ENCODE data around the gene FFAR2.
"Not testable (repeated sequence)": the region's sequence is repeated elsewhere in the genome, so short reads cannot be mapped to it uniquely, and the experiment has no call there.

Gene FFAR2

DNA sequence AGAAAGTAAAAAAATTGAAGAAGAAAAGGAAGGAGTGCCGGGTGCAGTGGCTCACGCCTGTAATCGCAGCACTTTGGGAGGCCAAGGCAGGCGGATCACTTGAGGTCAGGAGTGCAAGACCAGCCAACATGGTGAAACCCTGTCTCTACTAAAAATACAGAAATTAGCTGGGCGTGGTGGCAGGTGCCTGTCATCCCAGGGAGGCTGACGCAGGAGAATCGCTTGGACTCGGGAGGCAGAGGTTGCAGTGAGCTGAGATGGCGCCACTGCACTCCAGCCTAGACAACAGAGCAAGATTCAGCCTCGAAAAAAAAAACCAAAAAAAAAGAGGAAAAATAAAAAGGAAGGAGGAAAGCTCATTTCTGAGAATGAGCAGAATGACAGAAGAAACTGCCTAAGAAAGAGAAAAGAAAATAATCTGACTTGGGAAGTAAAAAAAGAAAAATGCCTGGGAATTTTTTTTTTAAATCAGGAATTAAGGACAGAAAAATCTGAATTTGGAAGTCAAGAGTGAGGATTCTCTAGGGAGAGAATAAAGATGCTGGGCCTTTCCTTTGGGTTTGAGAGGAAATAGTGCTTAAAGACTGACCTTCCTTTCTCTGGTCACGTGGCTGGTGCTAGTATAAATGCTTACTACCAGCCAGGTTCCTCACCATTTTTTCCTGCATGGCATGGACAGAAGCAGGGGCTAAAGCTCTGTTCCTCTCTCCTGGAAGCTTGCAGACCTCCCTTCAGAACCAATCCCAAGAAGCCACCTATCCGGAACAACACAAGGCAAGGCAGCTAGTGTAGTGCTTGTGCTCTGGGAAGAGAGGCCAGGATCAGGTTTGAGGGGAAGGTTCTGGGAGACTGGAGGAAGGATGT, at the start of gene FFAR2:
TSS of gene FFAR2 (plus strand) at position 652 of the 864 bp plus-strand sequence. CDS start 1,458 bp downstream, outside the sequence.
- H3K4me3 ChIP-seq (replicated peaks; ENCODE audit: low read depth, low read length) = no peak within 1 kb of the TSS
- TF ChIP-seq, protein P1, sequence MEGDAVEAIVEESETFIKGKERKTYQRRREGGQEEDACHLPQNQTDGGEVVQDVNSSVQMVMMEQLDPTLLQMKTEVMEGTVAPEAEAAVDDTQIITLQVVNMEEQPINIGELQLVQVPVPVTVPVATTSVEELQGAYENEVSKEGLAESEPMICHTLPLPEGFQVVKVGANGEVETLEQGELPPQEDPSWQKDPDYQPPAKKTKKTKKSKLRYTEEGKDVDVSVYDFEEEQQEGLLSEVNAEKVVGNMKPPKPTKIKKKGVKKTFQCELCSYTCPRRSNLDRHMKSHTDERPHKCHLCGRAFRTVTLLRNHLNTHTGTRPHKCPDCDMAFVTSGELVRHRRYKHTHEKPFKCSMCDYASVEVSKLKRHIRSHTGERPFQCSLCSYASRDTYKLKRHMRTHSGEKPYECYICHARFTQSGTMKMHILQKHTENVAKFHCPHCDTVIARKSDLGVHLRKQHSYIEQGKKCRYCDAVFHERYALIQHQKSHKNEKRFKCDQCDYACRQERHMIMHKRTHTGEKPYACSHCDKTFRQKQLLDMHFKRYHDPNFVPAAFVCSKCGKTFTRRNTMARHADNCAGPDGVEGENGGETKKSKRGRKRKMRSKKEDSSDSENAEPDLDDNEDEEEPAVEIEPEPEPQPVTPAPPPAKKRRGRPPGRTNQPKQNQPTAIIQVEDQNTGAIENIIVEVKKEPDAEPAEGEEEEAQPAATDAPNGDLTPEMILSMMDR (IDR thresholded peaks at IDR 0.05; ENCODE audit: low read length, missing control alignments) = no peak
- no peak for DNase-seq (ENCODE audit: low read depth)

DNA sequence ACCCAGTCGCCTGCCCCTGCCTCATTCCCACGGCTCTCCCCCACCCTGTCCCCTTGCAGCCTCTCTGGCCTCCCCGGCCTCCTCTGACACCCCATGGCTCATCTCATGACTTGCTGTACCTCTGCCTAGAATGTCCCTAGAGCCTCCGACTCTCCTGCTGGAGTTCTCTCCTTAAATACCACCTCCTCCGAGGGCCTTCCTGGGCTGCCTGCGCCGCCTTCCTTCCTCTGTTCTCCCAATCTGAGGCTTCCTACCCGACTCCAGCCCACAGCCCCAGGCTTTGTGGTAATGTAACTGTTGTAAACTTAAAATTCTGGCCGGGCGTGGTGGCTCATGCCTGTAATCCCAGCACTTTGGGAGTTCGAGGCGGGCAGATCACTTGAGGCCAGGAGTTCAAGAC, 49.5 kb upstream of the FFAR2 start:
- no peak overlapping the region for H3K4me3 ChIP-seq (replicated peaks; ENCODE audit: low read depth, low read length)
- TF ChIP-seq, protein P1 (IDR thresholded peaks at IDR 0.05; ENCODE audit: low read length, missing control alignments) = no peak
- DNase-seq (ENCODE audit: low read depth) = no peak

DNA sequence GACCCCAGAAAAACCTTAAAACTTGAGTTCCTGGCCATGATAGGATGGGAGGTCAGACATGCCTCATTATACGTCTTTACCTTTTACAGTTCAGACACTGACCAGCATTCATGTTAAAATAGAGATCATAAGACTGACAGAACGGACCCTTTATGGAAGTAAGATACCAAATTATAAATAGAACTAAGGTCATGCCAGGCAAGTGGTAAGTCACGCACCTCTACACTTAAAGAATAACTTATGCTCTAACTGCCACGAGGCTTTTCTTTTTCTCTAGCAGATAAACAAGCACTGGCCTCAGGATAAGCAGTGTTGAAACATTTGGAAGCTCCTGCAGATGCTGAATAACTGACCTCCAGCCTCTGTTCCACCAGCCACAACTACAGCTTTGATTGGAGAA, 48.8 kb upstream of the FFAR2 start:
- DNase-seq (ENCODE audit: low read depth) = no peak

DNA sequence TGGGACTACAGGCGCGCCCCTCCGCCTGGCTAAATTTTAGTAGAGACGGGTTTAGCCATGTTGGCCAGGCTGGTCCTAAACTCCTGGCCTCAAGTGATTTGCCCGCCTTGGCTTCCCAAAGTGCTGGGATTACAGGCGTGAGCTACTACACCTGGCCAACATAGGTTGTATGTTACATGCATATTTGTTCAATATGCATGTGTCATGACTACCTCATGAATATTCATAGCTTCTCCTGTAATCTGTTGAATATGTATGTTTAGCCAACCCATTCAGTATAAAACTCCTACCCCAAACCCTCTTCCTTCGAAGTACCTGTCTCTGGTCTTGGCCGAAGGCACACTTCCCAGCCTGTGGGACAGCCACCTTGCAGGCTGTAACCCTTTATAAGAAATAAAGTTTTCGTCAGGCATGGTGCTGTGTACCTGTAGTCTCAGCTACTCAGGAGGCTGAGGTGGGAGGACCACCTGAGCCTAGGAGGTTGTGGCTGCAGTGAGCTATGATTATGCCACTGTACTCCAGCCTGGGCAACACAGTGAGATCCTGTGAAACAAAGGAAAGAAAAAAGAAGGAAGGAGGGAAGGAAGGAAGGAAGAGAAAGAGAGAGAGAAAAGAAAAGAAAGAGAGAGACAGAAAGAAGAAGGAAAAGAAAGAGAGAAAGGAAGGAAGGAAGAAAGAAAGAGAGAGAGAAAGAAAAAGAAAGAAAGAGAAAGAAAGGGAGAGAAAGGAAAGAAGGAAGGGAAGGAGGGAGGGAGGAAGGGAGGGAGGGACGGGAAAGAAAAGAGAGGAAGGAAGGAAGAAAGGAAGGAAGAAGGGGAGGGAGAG, 47.9 kb upstream of the FFAR2 start:
- no peak for DNase-seq (ENCODE audit: low read depth)
- no peak overlapping the region for H3K4me3 ChIP-seq (replicated peaks; ENCODE audit: low read depth, low read length)
- TF ChIP-seq, protein P1 (IDR thresholded peaks at IDR 0.05; ENCODE audit: low read length, missing control alignments) = no peak

More for the DNA sequence above, 48.8 kb upstream of the FFAR2 start:
- TF ChIP-seq, protein P1 (IDR thresholded peaks at IDR 0.05; ENCODE audit: low read length, missing control alignments) = no peak
- no peak overlapping the region for H3K4me3 ChIP-seq (replicated peaks; ENCODE audit: low read depth, low read length)

DNA sequence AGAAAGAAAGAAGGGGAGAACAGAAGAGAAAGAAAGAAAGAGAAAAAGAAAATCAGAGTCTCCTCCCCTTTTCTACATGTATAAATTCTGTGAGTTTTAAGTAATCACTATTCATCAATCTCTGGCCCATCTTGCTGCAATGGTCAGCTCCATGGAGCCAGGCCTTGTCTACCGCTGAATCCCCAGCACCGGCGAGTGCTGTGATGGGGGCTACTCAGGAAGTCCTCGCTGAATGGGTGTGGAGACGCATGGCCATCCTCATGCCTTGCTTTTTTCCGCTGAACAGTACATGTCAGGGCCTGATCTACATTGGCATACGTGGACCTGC, 47.3 kb upstream of the FFAR2 start:
- DNase-seq (ENCODE audit: low read depth) = no peak
- TF ChIP-seq, protein P1 (IDR thresholded peaks at IDR 0.05; ENCODE audit: low read length, missing control alignments) = no peak
- H3K4me3 ChIP-seq (replicated peaks; ENCODE audit: low read depth, low read length) = no peak overlapping the region

DNA sequence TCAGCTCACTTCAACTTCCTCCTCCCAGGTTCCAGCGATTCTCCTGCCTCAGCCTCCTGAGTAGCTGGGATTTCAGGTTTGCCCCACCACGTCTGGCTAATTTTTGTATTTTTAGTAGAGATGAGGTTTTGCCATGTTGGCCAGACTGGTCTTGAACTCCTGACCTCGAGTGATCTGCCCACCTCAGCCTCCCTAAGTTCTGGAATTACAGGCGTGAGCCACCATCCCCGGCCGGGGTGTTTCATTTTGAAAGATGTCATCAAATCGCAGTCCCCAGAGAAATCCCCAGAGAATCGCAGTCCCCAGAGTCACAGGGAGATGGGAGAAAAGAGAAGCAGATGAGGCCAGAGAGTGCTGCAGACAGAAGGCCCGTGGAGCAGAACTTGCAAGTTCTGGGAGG, 46.6 kb upstream of the FFAR2 start:
- H3K4me3 ChIP-seq (replicated peaks; ENCODE audit: low read depth, low read length); DNase-seq (ENCODE audit: low read depth): not testable (repeated sequence)

DNA sequence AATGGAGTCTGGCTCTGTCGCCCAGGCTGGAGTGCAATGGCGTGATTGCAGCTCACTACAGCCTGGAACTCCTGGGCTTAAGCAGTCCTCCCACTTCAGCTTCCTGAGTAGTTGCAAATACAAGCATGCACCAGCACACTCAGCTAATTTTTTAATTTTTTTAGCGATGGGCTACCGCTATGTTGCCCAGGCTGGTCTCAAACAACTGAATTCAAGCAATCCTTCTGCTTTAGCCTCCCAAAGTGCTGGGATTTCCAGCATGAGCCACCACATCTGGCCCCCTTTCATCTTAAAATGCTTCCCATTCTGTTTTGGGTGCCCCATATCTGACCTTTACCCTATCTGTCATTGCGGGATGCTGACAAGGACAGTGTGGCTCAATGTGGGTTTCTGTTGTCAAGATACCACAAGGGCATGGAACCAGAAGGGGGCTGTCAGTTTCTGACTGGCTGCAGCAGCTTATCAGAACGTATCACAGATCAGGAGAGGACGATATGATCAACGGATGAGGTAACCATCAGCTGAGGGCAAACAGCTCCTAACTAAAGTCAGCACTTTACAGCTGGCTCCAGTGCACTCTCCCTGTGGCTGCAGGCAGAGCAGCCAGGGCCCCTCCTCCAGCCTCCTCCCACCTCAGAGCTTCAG, 44.8 kb upstream of the FFAR2 start:
- H3K4me3 ChIP-seq (replicated peaks; ENCODE audit: low read depth, low read length) = no peak overlapping the region
- TF ChIP-seq, protein P1 (IDR thresholded peaks at IDR 0.05; ENCODE audit: low read length, missing control alignments) = no peak
- DNase-seq (ENCODE audit: low read depth) = no peak

All from fibroblast of pulmonary artery (primary cell).